CD4-positive, alpha-beta T cell treated with Interleukin-10 for 1 hour (primary cell): ENCODE results near the gene MROH2A.

Source experiments
- DNase-seq: peaks from one replicate; pipeline ENCODE4 v3.0.0-alpha.2; 2020

The MROH2A gene

GRCh38 chr2:233838726-233839446, 60.8 kb downstream of the MROH2A start:
- DNase-seq: no peak

GRCh38 chr2:233839447-233839820, 61.3 kb downstream of the MROH2A start:
- no peak for DNase-seq

- no peak for DNase-seq
Observed at GRCh38 chr2:233840520-233840919, 62.4 kb downstream of the MROH2A start.

GRCh38 chr2:233841183-233841582, 63.1 kb downstream of the MROH2A start:
- DNase-seq: no peak

- no peak for DNase-seq
Observed at GRCh38 chr2:233844064-233844807, 66.1 kb downstream of the MROH2A start.

GRCh38 chr2:233844836-233845235, 66.7 kb downstream of the MROH2A start:
- no peak for DNase-seq

GRCh38 chr2:233845301-233846060, 67.4 kb downstream of the MROH2A start:
- DNase-seq: no peak

GRCh38 chr2:233846387-233847247, 68.5 kb downstream of the MROH2A start:
- no peak for DNase-seq

GRCh38 chr2:233847248-233847898, 69.2 kb downstream of the MROH2A start:
- DNase-seq: no peak

GRCh38 chr2:233848276-233848675, 70.1 kb downstream of the MROH2A start:
- no peak for DNase-seq

GRCh38 chr2:233849607-233850271, 71.6 kb downstream of the MROH2A start:
- DNase-seq: no peak

- DNase-seq: no peak
Observed at GRCh38 chr2:233850745-233851144, 72.6 kb downstream of the MROH2A start.

- no peak for DNase-seq
Observed at GRCh38 chr2:233851169-233851568, 73.0 kb downstream of the MROH2A start.

GRCh38 chr2:233852056-233852455, 73.9 kb downstream of the MROH2A start:
- DNase-seq: no peak

- DNase-seq: no peak
Observed at GRCh38 chr2:233853353-233853752, 75.2 kb downstream of the MROH2A start.

- no peak for DNase-seq
Observed at GRCh38 chr2:233853883-233854240, 75.7 kb downstream of the MROH2A start.

GRCh38 chr2:233854241-233854981, 76.3 kb downstream of the MROH2A start, which contains the start of gene HJURP:
HJURP (minus strand) TSS chr2:233854535; CDS start chr2:233854500, 35 bp downstream.
- DNase-seq: peak; percentile 93

GRCh38 chr2:233855345-233855744, 77.2 kb downstream of the MROH2A start:
- no peak for DNase-seq

GRCh38 chr2:233856184-233856583, 78.1 kb downstream of the MROH2A start:
- DNase-seq: no peak

GRCh38 chr2:233857511-233858141, 79.5 kb downstream of the MROH2A start:
- DNase-seq: peak; percentile 58
